Activated T-helper 1 cell treated with anti-CD3 and anti-CD28 coated beads, Interleukin-12 subunit alpha, Interleukin-12 subunit beta, Interleukin-2, Interleukin-4 antibody, amounts not matched to agents 30 ng/mL and 10 ng/mL and 1 ng/mL, durations not matched to agents 14 hours and 24 hours and 36 hours (primary cell): ENCODE measurements around the gene MTFMT. TPM values are rescaled to one million over a fixed set of nuclear protein-coding genes. Genes with fewer than 3 reads are reported as not detected.

Experiments
- total RNA-seq: library from RNA; stranded (reverse); gene quantifications from 2 replicates; pipeline ENCODE4 v1.2.3, GENCODE V29; 2022

The MTFMT gene
- total RNA-seq, 1 donor from 2014 or later: 18.8 TPM

Other genes with a start within 250 kb of the MTFMT start
- 19.1 and 23.9 TPM in 2 replicates for gene PIF1, start 204.0 kb downstream of the MTFMT start, total RNA-seq
- 17.0 and 17.8 TPM in 2 replicates for gene PLEKHO2, start 187.7 kb downstream of the MTFMT start, total RNA-seq
- gene ANKDD1A, start 117.7 kb downstream of the MTFMT start, total RNA-seq: 0.93 and 1.3 TPM in 2 replicates
- gene SPG21, start 39.7 kb downstream of the MTFMT start, total RNA-seq: 70.2 and 73.3 TPM in 2 replicates
- not detected in 2 replicates for gene SLC51B, start 15.7 kb upstream of the MTFMT start, total RNA-seq
- gene RASL12, start 38.4 kb upstream of the MTFMT start, total RNA-seq: not detected in 2 replicates
- gene KBTBD13, start 47.1 kb upstream of the MTFMT start, total RNA-seq: not detected in 2 replicates
- 5.9 and 7.0 TPM in 2 replicates for gene UBAP1L, start 85.6 kb upstream of the MTFMT start, total RNA-seq
- 51.2 and 54.7 TPM in 2 replicates for gene PDCD7, start 104.2 kb upstream of the MTFMT start, total RNA-seq
- gene CLPX, start 155.7 kb upstream of the MTFMT start, total RNA-seq: 55.7 and 57.2 TPM in 2 replicates
- gene CILP, start 181.8 kb upstream of the MTFMT start, total RNA-seq: not detected in 2 replicates